ENCODE results near the gene RRH. TPM values are rescaled to one million over a fixed set of nuclear protein-coding genes. Genes with fewer than 3 reads are reported as not detected.
A peak's percentile ranks its signal among the peaks of the same experiment; 100 is the strongest.

Gene RRH
- total and polyA plus RNA-seq, 2 of the 13 experiments (the other 11 are each of a cell fraction or from before 2014, with no cell fraction given) = 0.07 to 0.17 TPM

- Histone ChIP-seq H2AFZ (ENCODE audit: low read length) (no peak overlapping the region), H4K20me1 (ENCODE audit: insufficient read depth, low read length) (no peaks in the 10 kb centered on the region), H3K27ac (ENCODE audit: extremely low read length, insufficient read depth, low read length) (no peak overlapping the region), H3K9ac (ENCODE audit: insufficient read depth, low read depth, low read length) (no peak overlapping the region), H3K36me3 (replicated peaks in 1 of 2; ENCODE audit: control insufficient read depth in 1 of 2, insufficient read depth in 2 of 2, low read length in 2 of 2) (no peaks in the 10 kb centered on the region), H3K4me1 (ENCODE audit: insufficient read depth, low read length) (no peaks in the 10 kb centered on the region), H3K4me3 (replicated peaks in 1 of 3; ENCODE audit: insufficient read depth in 1 of 3, low read depth in 2 of 3, low read length in 3 of 3) (no peak overlapping the region), H3K27me3 (ENCODE audit: control insufficient read depth in 1 of 2, insufficient read depth in 2 of 2, low read length in 2 of 2) (no peaks in the 10 kb centered on the region; a peak in 2 of 5 replicates), H3K9me3 (ENCODE audit: low read length) (no peaks in the 10 kb centered on the region), H3K4me2 (ENCODE audit: low read depth, low read length) (no peak overlapping the region), H3K79me2 (ENCODE audit: insufficient read depth, low read length) (no peaks in the 10 kb centered on the region)
- no peak for DNase-seq (ENCODE audit: low spot score)
- in situ Hi-C loops (cut with HindIII; ENCODE audit: extremely low pct_ligation_motif_present, low pct_unique_long_range_greater_than_20kb) = no loop called here
- no TSS peak for BruUV-seq (replicated peaks)
- WGBS (ENCODE audit: low lambda C conversion rate) = 25% methylated on average over 6 of the region's 7 CpGs
- POLR2A ChIA-PET = no interaction called here
- no peak for FAIRE-seq
- peak; percentile 39; the same call in 1 of the 3 replicates for ATAC-seq
- intact Hi-C loops (cut with micrococcal nuclease; ENCODE audit: unreplicated experiment) = no loop called here
- CTCF ChIA-PET (ENCODE audit: low intra/inter-chr PET ratio, low total read pairs) = no interaction called here
- peak; percentile 35; the same call in 1 of the 2 replicates for TF ChIP-seq ATF7 (IDR thresholded peaks at IDR 0.05)
- TF ChIP-seq ATF7 (CRISPR knock-in tag; IDR thresholded peaks at IDR 0.05) = no peak
- TF ChIP-seq ZNF124 (CRISPR knock-in tag; IDR thresholded peaks at IDR 0.05) = no peak
- no peak for TF ChIP-seq ZZZ3 (CRISPR knock-in tag; IDR thresholded peaks at IDR 0.05; ENCODE audit: borderline replicate concordance)
- no peak for TF ChIP-seq HNF1B (CRISPR knock-in tag; IDR thresholded peaks at IDR 0.05)
- TF ChIP-seq MEIS1 (CRISPR knock-in tag; IDR thresholded peaks at IDR 0.05; ENCODE audit: borderline replicate concordance) = no peak
- no peak for TF ChIP-seq MBNL3 (CRISPR knock-in tag; conservative IDR thresholded peaks at IDR 0.05)
Measured at GRCh38 chr4:109879636-109880314, 52.0 kb downstream of the RRH start.

- H3K4me2 ChIP-seq (ENCODE audit: low read depth, low read length) = no peak overlapping the region
- H3K4me3 ChIP-seq (replicated peaks in 1 of 3; ENCODE audit: insufficient read depth in 1 of 3, low read depth in 2 of 3, low read length in 3 of 3) = no peak overlapping the region
- H3K79me2 ChIP-seq (ENCODE audit: insufficient read depth, low read length) = no peaks in the 10 kb centered on the region
- H3K9ac ChIP-seq (ENCODE audit: insufficient read depth, low read depth, low read length) = no peak overlapping the region
- intact Hi-C loops (cut with micrococcal nuclease; ENCODE audit: unreplicated experiment) = no loop called here
- in situ Hi-C loops (cut with HindIII; ENCODE audit: extremely low pct_ligation_motif_present, low pct_unique_long_range_greater_than_20kb) = no loop called here
- H4K20me1 ChIP-seq (ENCODE audit: insufficient read depth, low read length) = no peaks in the 10 kb centered on the region
- H2AFZ ChIP-seq (ENCODE audit: low read length) = no peak overlapping the region
- no TSS peak for BruUV-seq (replicated peaks)
- no peak overlapping the region for H3K27ac ChIP-seq (ENCODE audit: extremely low read length, insufficient read depth, low read length)
- FAIRE-seq (no peak), DNase-seq (ENCODE audit: low spot score) (no peak), ATAC-seq (no peak)
- ChIA-PET POLR2A (no interaction called here), CTCF (ENCODE audit: low intra/inter-chr PET ratio, low total read pairs) (no interaction called here)
- H3K27me3 ChIP-seq (ENCODE audit: control insufficient read depth in 1 of 2, insufficient read depth in 2 of 2, low read length in 2 of 2) = no peaks in the 10 kb centered on the region; a peak in 1 of 5 replicates
- no peaks in the 10 kb centered on the region for H3K36me3 ChIP-seq (replicated peaks in 1 of 2; ENCODE audit: control insufficient read depth in 1 of 2, insufficient read depth in 2 of 2, low read length in 2 of 2)
- no peaks in the 10 kb centered on the region for H3K9me3 ChIP-seq (ENCODE audit: low read length)
- TF ChIP-seq DR1 (CRISPR knock-in tag; IDR thresholded peaks at IDR 0.05) (no peak), KDM3A (CRISPR knock-in tag; IDR thresholded peaks at IDR 0.05; ENCODE audit: low read depth) (no peak), ZFP36L2 (CRISPR knock-in tag; IDR thresholded peaks at IDR 0.05) (no peak), MLLT10 (CRISPR knock-in tag; IDR thresholded peaks at IDR 0.05) (no peak), ZNF691 (CRISPR knock-in tag; IDR thresholded peaks at IDR 0.05; ENCODE audit: borderline replicate concordance, low read depth) (no peak), ZNF572 (CRISPR knock-in tag; IDR thresholded peaks at IDR 0.05) (no peak), ZNF282 (IDR thresholded peaks at IDR 0.05; ENCODE audit: partially characterized antibody) (no peak), IKZF5 (CRISPR knock-in tag; IDR thresholded peaks at IDR 0.05) (no peak), MBNL3 (CRISPR knock-in tag; conservative IDR thresholded peaks at IDR 0.05) (no peak), RBM39 (IDR thresholded peaks at IDR 0.05; ENCODE audit: low read depth, low read length, poor library complexity, severe bottlenecking) (no peak), CHD4 (IDR thresholded peaks at IDR 0.05; ENCODE audit: borderline replicate concordance, low read length) (no peak)
- no peaks in the 10 kb centered on the region for H3K4me1 ChIP-seq (ENCODE audit: insufficient read depth, low read length)
Measured at GRCh38 chr4:109886303-109886702, 58.5 kb downstream of the RRH start.
